ENCODE results near the gene SYNJ1. TPM values are rescaled to one million over a fixed set of nuclear protein-coding genes. Genes with fewer than 3 reads are reported as not detected.

Gene SYNJ1
- total RNA-seq, 1 donor from 2014 or later = 4.1 TPM

DNA sequence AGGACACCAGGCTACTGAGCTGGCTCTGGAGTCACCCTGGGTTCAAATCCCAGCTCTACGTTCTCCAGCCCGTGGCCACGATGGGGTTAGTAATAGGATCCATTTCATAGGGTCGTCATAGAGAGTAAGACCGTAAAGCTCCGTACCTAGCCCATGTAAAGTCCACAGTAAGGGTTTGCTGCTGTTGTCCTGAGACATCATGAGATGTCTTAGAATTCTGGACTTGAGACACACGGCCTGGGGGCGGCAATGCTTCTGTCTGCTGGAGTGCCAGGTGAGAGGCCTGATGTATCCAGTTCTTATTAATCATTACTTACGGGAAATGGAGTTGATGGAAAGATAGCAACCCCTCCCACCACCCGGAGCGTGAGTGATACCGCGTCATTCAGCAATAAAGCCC is 146.1 kb downstream of the SYNJ1 start:
- Mint-ChIP-seq H3K27ac (no peak overlapping the region), H3K9me3 (no peaks in the 10 kb centered on the region), H3K4me1 (peaks cover 6% of the 10 kb centered on the region), H3K4me3 (no peak overlapping the region), H3K27me3 (ENCODE audit: insufficient read depth, low read depth) (peaks cover 3% of the 10 kb centered on the region), H3K36me3 (no peaks in the 10 kb centered on the region)
- Histone ChIP-seq H3F3A (ENCODE audit: low read depth) (no peaks in the 10 kb centered on the region), H3K4me3 (no peak overlapping the region), H3K27me3 (peaks cover 4% of the 10 kb centered on the region), H3K79me2 (ENCODE audit: low read depth) (no peaks in the 10 kb centered on the region), H3K9me3 (ENCODE audit: low read depth) (no peaks in the 10 kb centered on the region), H3K4me1 (no peaks in the 10 kb centered on the region), H3K36me3 (no peaks in the 10 kb centered on the region), H3K4me2 (no peak overlapping the region), H3K9ac (no peak overlapping the region), H4K20me1 (ENCODE audit: low read depth) (no peaks in the 10 kb centered on the region), H3K27ac (no peak overlapping the region), H2AFZ (replicated peaks) (no peak overlapping the region)
- DNase-seq (ENCODE audit: low spot score) = no peak
- TF ChIP-seq, protein P1, sequence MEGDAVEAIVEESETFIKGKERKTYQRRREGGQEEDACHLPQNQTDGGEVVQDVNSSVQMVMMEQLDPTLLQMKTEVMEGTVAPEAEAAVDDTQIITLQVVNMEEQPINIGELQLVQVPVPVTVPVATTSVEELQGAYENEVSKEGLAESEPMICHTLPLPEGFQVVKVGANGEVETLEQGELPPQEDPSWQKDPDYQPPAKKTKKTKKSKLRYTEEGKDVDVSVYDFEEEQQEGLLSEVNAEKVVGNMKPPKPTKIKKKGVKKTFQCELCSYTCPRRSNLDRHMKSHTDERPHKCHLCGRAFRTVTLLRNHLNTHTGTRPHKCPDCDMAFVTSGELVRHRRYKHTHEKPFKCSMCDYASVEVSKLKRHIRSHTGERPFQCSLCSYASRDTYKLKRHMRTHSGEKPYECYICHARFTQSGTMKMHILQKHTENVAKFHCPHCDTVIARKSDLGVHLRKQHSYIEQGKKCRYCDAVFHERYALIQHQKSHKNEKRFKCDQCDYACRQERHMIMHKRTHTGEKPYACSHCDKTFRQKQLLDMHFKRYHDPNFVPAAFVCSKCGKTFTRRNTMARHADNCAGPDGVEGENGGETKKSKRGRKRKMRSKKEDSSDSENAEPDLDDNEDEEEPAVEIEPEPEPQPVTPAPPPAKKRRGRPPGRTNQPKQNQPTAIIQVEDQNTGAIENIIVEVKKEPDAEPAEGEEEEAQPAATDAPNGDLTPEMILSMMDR (IDR thresholded peaks at IDR 0.05) = no peak
- TF ChIP-seq EZH2 (IDR thresholded peaks at IDR 0.05) (no peak), EZH2phosphoT487 (IDR thresholded peaks at IDR 0.05) (no peak)

DNA sequence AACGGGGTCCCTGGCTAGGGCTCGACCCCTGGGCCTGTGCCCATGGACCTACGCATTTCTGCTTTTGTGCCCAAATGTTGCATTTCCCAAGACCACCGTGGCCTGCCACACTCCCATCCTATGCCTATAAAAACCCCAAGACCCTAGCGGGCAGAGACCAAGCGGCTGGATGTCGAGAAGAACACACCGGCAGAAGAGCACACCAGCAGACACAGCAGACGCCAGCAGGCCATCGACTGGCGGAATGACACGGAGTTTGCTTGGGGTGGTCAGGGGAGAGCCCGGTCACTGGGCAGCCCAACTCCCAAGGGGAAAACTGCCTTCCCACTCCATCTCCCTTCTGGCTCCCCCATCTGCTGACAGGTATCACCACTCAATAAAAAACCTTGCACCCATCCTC is 146.9 kb downstream of the SYNJ1 start:
- Histone ChIP-seq H4K20me1 (ENCODE audit: low read depth) (no peaks in the 10 kb centered on the region), H3K9me3 (ENCODE audit: low read depth) (no peaks in the 10 kb centered on the region), H3K9ac (no peak overlapping the region), H3K79me2 (ENCODE audit: low read depth) (no peaks in the 10 kb centered on the region), H3K4me2 (no peak overlapping the region), H3K4me3 (no peak overlapping the region), H3F3A (ENCODE audit: low read depth) (no peaks in the 10 kb centered on the region), H3K4me1 (no peaks in the 10 kb centered on the region), H3K27ac (no peak overlapping the region), H2AFZ (replicated peaks) (no peak overlapping the region), H3K36me3 (no peaks in the 10 kb centered on the region), H3K27me3 (peaks cover 4% of the 10 kb centered on the region)
- TF ChIP-seq, protein P1 (IDR thresholded peaks at IDR 0.05) = no peak
- no peak for DNase-seq (ENCODE audit: low spot score)
- Mint-ChIP-seq H3K4me3 (no peak overlapping the region), H3K27me3 (ENCODE audit: insufficient read depth, low read depth) (peaks cover 3% of the 10 kb centered on the region), H3K36me3 (no peaks in the 10 kb centered on the region), H3K4me1 (peaks cover 6% of the 10 kb centered on the region), H3K27ac (no peak overlapping the region), H3K9me3 (no peaks in the 10 kb centered on the region)

Other genes starting within 250 kb of the SYNJ1 start
- gene TCP10L, start 142.5 kb downstream of the SYNJ1 start, total RNA-seq (ENCODE audit: low replicate concordance) = 0.59 and 3.7 TPM in 2 replicates
- gene CFAP298, start 115.6 kb downstream of the SYNJ1 start, total RNA-seq (ENCODE audit: low replicate concordance) = 44.0 and 52.0 TPM in 2 replicates
- 121 and 193 TPM in 2 replicates for gene PAXBP1, start 43.7 kb upstream of the SYNJ1 start, total RNA-seq (ENCODE audit: low replicate concordance)

All from neural progenitor cell (in vitro differentiated cells).